Activated naive CD8-positive, alpha-beta T cell treated with anti-CD3 and anti-CD28 coated beads, Interleukin-2, amount 50 U/mL, for 16 hours (primary cell): ENCODE results near the gene SPNS2.

Source experiments
- DNase-seq: peaks from one replicate; pipeline ENCODE4 v3.0.0-alpha.2; 2020; ENCODE audit warnings: low read depth, low spot score

The SPNS2 gene

GRCh38 chr17:4503283-4504025 lies 4.8 kb downstream of the SPNS2 start:
- DNase-seq = no peak

- DNase-seq = no peak
Observed at GRCh38 chr17:4504188-4504587, 5.5 kb downstream of the SPNS2 start.

- DNase-seq = no peak
Observed at GRCh38 chr17:4505187-4505586, 6.5 kb downstream of the SPNS2 start.

GRCh38 chr17:4506175-4506813 lies 7.6 kb downstream of the SPNS2 start:
- DNase-seq = no peak

GRCh38 chr17:4506892-4507291 lies 8.2 kb downstream of the SPNS2 start:
- DNase-seq = no peak

- no peak for DNase-seq
Observed at GRCh38 chr17:4507361-4508111, 8.9 kb downstream of the SPNS2 start.

- no peak for DNase-seq
Observed at GRCh38 chr17:4508207-4508606, 9.5 kb downstream of the SPNS2 start.

- no peak for DNase-seq
Observed at GRCh38 chr17:4509401-4509800, 10.7 kb downstream of the SPNS2 start.

- no peak for DNase-seq
Observed at GRCh38 chr17:4509923-4510617, 11.4 kb downstream of the SPNS2 start.

GRCh38 chr17:4510618-4510941 lies 11.9 kb downstream of the SPNS2 start:
- DNase-seq = no peak

- DNase-seq = no peak
Observed at GRCh38 chr17:4511199-4511932, 12.7 kb downstream of the SPNS2 start.

- DNase-seq = no peak
Observed at GRCh38 chr17:4512156-4513112, 13.8 kb downstream of the SPNS2 start.

- no peak for DNase-seq
Observed at GRCh38 chr17:4513113-4514032, 14.7 kb downstream of the SPNS2 start.

GRCh38 chr17:4514206-4514605 lies 15.5 kb downstream of the SPNS2 start:
- DNase-seq = no peak

GRCh38 chr17:4514779-4515178 lies 16.1 kb downstream of the SPNS2 start:
- DNase-seq = no peak

GRCh38 chr17:4515501-4515900 lies 16.8 kb downstream of the SPNS2 start:
- DNase-seq = no peak

GRCh38 chr17:4516735-4517134 lies 18.1 kb downstream of the SPNS2 start:
- DNase-seq = no peak

- DNase-seq = no peak
Observed at GRCh38 chr17:4518901-4519300, 20.2 kb downstream of the SPNS2 start.

- DNase-seq = no peak
Observed at GRCh38 chr17:4519361-4519788, 20.7 kb downstream of the SPNS2 start.
